ENCODE results near the gene PLET1.

PLET1 gene

GRCh38 chr11:112223121-112223520 lies 37.5 kb downstream of the PLET1 start:
- no peak overlapping the region for H3K4me2 ChIP-seq (ENCODE audit: low read length)
- no peaks in the 10 kb centered on the region for H4K20me1 ChIP-seq (ENCODE audit: insufficient read depth, low read length)
- H3K4me3 ChIP-seq (ENCODE audit: low read depth, low read length, poor library complexity, severe bottlenecking), result no peak overlapping the region
- no peak overlapping the region for H3K27ac ChIP-seq (ENCODE audit: low read depth, low read length, poor library complexity, severe bottlenecking)
- H3K36me3 ChIP-seq (ENCODE audit: insufficient read depth, low read length), result peaks cover under 1% of the 10 kb centered on the region; the same call in 1 of the 2 replicates
- TF ChIP-seq EZH2 (IDR thresholded peaks at IDR 0.05; ENCODE audit: borderline replicate concordance, low read length) (no peak), CTCF (IDR thresholded peaks at IDR 0.05; ENCODE audit: low read length) (no peak)
- no peak overlapping the region for H2AFZ ChIP-seq (ENCODE audit: low read length)
- no peaks in the 10 kb centered on the region for H3K9me3 ChIP-seq (ENCODE audit: low read length)
- no peaks in the 10 kb centered on the region for H3F3A ChIP-seq (ENCODE audit: insufficient read depth, low read length)
- no peak overlapping the region for H3K9ac ChIP-seq (ENCODE audit: low read length)
- peaks cover 14% of the 10 kb centered on the region for H3K79me2 ChIP-seq (ENCODE audit: insufficient read depth, low read length)
- H3K27me3 ChIP-seq (ENCODE audit: insufficient read depth, low read length), result no peaks in the 10 kb centered on the region
- no peaks in the 10 kb centered on the region for H3K9me2 ChIP-seq (ENCODE audit: low read depth, low read length)
- H3K4me1 ChIP-seq (ENCODE audit: insufficient read depth, low read length, severe bottlenecking), result peaks cover 13% of the 10 kb centered on the region

GRCh38 chr11:112222303-112222702 lies 38.4 kb downstream of the PLET1 start:
- Histone ChIP-seq H2AFZ (ENCODE audit: low read length) (no peak overlapping the region), H3K79me2 (ENCODE audit: insufficient read depth, low read length) (peaks cover 7% of the 10 kb centered on the region), H3K4me2 (ENCODE audit: low read length) (no peak overlapping the region), H4K20me1 (ENCODE audit: insufficient read depth, low read length) (no peaks in the 10 kb centered on the region), H3K36me3 (ENCODE audit: insufficient read depth, low read length) (no peaks in the 10 kb centered on the region), H3K9me3 (ENCODE audit: low read length) (no peaks in the 10 kb centered on the region), H3K27ac (ENCODE audit: low read depth, low read length, poor library complexity, severe bottlenecking) (no peak overlapping the region), H3K4me3 (ENCODE audit: low read depth, low read length, poor library complexity, severe bottlenecking) (no peak overlapping the region), H3K27me3 (ENCODE audit: insufficient read depth, low read length) (no peaks in the 10 kb centered on the region), H3K9me2 (ENCODE audit: low read depth, low read length) (no peaks in the 10 kb centered on the region), H3F3A (ENCODE audit: insufficient read depth, low read length) (no peaks in the 10 kb centered on the region), H3K4me1 (ENCODE audit: insufficient read depth, low read length, severe bottlenecking) (peaks cover 5% of the 10 kb centered on the region), H3K9ac (ENCODE audit: low read length) (no peak overlapping the region)
- TF ChIP-seq CTCF (IDR thresholded peaks at IDR 0.05; ENCODE audit: low read length) (no peak), EZH2 (IDR thresholded peaks at IDR 0.05; ENCODE audit: borderline replicate concordance, low read length) (no peak)

GRCh38 chr11:112221274-112221835 lies 39.3 kb downstream of the PLET1 start:
- H3F3A ChIP-seq (ENCODE audit: insufficient read depth, low read length), result no peaks in the 10 kb centered on the region
- no peaks in the 10 kb centered on the region for H3K4me1 ChIP-seq (ENCODE audit: insufficient read depth, low read length, severe bottlenecking)
- no peak overlapping the region for H3K4me3 ChIP-seq (ENCODE audit: low read depth, low read length, poor library complexity, severe bottlenecking)
- H3K27ac ChIP-seq (ENCODE audit: low read depth, low read length, poor library complexity, severe bottlenecking), result no peak overlapping the region
- no peaks in the 10 kb centered on the region for H4K20me1 ChIP-seq (ENCODE audit: insufficient read depth, low read length)
- no peaks in the 10 kb centered on the region for H3K9me3 ChIP-seq (ENCODE audit: low read length)
- H3K9me2 ChIP-seq (ENCODE audit: low read depth, low read length), result no peaks in the 10 kb centered on the region
- H3K4me2 ChIP-seq (ENCODE audit: low read length), result no peak overlapping the region
- no peak overlapping the region for H3K9ac ChIP-seq (ENCODE audit: low read length)
- H2AFZ ChIP-seq (ENCODE audit: low read length), result no peak overlapping the region
- no peaks in the 10 kb centered on the region for H3K79me2 ChIP-seq (ENCODE audit: insufficient read depth, low read length)
- TF ChIP-seq CTCF (IDR thresholded peaks at IDR 0.05; ENCODE audit: low read length), result no peak
- no peaks in the 10 kb centered on the region for H3K36me3 ChIP-seq (ENCODE audit: insufficient read depth, low read length)
- no peaks in the 10 kb centered on the region for H3K27me3 ChIP-seq (ENCODE audit: insufficient read depth, low read length)
